GM12874 (cell line): ENCODE measurements around the gene ATP5ME.

ENCODE experiments used
- TF ChIP-seq, protein P1 (sequence below): IDR thresholded peaks from 2 replicates; pipeline ENCODE4 v1.5.1; 2011; ENCODE audit warnings: low read depth, mild to moderate bottlenecking, control low read depth, low read length, moderate library complexity; ENCODE audit not compliant: insufficient read depth

ATP5ME gene

DNA sequence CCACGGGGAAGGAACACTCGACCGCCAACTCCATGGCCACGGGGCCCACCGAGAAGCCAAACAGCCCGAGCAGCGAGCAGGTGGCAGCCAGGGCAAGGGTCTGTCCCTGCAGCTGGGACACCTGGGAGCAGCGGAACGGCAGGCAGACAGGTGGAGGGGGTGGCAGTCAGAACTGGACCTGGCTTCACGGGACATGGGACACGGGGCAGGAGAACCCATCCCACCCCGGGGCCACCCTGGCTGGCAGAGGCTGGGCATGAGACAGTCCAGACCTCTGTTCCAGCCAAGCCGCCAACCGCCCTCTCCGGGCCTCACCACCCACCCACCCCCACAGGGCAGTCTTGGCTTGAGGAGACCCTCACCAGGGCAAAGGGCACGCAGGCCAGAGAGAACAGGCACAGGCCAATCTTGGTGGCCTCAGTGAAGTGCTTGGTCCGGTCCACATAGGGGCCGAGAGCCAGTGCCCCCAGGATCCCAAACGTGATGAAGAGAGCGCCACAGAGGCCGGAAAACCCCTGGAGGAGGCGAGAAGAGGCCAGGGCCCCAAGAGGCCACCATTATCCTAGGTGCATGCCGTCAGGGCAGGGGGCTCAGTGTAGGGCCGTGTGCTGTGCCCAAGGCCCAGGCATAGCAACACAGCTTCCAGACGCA, 9.3 kb upstream of the ATP5ME start:
- TF ChIP-seq, protein P1, sequence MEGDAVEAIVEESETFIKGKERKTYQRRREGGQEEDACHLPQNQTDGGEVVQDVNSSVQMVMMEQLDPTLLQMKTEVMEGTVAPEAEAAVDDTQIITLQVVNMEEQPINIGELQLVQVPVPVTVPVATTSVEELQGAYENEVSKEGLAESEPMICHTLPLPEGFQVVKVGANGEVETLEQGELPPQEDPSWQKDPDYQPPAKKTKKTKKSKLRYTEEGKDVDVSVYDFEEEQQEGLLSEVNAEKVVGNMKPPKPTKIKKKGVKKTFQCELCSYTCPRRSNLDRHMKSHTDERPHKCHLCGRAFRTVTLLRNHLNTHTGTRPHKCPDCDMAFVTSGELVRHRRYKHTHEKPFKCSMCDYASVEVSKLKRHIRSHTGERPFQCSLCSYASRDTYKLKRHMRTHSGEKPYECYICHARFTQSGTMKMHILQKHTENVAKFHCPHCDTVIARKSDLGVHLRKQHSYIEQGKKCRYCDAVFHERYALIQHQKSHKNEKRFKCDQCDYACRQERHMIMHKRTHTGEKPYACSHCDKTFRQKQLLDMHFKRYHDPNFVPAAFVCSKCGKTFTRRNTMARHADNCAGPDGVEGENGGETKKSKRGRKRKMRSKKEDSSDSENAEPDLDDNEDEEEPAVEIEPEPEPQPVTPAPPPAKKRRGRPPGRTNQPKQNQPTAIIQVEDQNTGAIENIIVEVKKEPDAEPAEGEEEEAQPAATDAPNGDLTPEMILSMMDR = no peak

DNA sequence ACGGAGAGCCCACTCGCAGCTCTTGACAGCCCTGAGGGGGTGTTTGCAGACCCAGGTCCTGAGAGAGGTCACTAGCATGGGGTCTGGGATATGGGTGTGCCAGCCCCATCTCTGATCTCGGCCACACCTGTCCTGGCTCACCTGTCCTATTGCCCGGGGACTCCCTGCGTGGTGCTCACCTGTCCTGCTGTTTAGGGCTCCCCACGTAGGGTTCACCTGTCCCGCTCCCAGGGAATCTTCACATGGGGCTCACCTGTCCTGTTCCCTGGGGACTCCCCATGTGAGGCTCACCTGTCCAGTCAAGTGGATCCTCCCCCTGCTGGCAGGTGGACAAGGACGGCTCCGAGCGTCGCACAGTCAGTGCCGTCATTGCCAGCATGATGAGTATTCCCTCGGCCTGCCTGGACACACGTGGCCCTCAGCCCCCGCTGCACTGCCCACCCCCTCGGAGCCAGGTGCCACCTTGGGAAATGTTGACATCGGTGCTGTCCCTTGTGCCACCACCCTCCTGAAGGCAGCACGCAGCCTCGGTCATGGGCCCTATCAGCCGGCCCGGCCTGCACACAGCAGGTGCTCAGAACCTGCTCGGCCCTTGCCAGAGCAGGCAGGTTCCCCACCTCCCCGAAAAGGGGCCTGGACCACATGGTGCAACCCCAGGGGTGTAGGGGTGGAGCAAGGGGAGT, 8.6 kb upstream of the ATP5ME start:
- TF ChIP-seq, protein P1 = no peak

DNA sequence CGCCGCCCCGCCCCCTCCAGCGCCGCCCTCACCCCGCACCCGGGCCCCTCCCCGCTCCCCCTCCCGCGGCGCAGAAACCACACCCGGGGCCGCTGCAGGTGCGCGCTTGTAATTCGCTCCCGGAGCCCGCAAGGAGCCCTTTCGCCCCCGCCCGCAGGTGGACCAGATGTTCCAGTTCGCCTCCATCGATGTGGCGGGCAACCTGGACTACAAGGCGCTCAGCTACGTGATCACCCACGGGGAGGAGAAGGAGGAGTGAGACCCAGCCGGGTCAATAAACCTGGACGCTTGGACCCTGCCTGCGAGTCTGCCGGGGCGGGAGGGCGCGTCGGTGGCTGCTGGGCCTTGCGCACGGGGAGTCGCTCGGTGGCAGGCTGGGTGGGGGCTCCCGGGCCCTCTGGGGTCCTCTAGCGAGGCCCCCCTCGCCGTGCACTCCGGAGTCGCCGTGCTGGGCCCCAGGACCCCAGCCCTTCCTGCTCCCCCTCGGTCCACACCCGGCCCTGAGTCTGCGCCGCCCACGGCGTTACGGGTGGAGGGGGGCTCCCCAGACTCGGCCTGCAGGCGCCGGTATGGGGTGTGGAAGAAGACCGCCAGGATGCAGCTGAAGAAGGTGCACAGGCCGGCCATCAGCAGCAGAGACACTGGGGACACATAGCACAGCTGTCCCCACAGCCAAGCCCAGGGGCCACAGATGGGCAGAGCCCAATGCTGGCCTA, 7.8 kb upstream of the ATP5ME start:
- TF ChIP-seq, protein P1 = no peak

DNA sequence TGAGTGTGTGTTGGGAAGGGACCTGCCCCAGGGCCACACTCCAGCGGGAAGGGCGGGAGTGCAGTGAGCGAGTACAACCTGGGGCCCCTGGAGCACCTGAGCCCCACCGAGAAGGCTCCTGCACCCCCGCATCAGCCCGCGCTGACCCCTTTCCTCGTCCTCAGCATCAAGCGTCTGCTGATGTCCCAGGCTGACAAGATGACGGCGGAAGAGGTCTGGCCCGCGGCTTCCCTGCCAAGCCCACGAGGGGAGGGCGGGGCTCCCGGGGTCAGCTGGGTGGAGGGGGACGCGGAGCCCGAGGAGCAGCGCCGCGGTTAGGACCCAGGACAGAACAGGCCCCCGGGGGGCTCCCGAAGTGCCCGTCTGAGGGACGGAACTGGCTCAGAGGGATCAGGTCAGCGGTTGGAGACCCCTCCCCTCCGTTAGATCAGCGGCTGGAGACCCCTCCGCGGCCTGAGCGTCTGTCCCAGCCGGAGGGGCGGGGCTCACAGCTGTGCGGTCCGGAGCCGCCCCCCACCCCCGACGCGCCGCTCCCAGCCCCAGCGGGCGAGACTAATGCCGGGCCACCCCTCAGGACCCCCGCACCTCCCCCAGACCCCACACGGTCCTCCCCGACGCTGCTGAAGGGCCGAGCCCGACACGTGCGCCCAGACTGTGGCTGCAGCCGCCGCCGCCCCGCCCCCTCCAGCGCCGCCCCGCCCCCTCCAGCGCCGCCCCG, 7.0 kb upstream of the ATP5ME start:
- TF ChIP-seq, protein P1 = no peak

DNA sequence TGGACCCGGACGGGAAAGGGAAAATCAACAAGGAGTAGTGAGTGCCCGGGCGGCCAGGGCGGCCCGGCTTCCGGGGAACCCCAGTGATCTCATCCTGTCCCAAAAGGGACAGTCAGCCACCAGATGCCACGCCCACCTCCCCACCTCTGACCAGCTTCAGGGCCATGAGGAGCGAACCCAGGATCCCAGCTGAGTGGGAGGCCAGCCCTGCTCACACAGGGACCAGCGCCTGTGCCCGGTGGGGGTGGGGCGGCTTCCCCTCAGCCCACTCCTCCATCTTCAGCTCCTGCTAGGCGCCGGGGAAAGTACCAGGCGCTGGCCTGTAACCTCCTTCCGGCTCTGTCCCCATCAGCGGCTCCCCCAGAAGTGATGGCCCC, 6.5 kb upstream of the ATP5ME start:
- TF ChIP-seq, protein P1 = no peak

DNA sequence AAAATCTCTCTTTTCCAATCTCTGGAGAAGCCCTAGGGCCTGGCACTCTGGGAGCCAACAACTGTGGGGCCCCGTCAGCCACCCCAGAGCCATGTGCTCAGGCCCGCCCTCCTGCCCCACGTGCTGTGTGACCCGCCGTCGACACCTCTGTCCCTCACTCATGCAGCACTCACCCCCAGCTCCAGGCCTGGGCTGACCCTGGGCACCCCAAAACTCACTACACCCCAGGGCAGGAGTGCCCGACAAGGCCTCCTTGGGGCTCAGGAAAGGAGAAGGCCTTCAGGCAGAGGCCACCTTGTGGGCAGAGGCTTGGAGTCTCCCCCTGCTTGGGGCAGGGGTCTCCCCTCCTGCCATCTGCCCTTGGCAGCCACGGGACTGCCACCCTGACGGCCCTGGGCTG, 6.0 kb upstream of the ATP5ME start:
- TF ChIP-seq, protein P1 = no peak

DNA sequence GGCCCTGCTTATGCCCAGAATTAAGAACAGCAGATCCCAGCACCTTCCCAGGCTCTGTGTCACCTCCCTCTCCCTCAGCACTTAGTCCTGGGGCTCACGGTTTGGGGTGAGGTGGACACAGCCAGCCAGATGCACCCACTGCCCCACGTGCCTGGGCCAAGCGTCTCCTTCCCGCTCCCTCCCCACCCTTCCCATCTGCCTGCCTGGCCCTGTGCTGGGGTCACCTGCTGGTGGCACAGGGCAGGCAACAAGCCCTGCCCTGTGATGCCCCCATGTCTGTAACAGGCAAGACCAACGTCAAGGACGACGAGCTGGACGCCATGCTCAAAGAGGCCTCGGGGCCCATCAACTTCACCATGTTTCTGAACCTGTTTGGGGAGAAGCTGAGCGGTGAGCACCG, 5.6 kb upstream of the ATP5ME start:
- TF ChIP-seq, protein P1 = no peak
